ENCODE results near the gene PRKD1. TPM values are rescaled to one million over a fixed set of nuclear protein-coding genes. Genes with fewer than 3 reads are reported as not detected.

The PRKD1 gene
- total RNA-seq, 1 donor from 2014 or later: 6.7 TPM

GRCh38 chr14:29895591-29896083, 32.0 kb downstream of the PRKD1 start:
- TF ChIP-seq, protein P1, sequence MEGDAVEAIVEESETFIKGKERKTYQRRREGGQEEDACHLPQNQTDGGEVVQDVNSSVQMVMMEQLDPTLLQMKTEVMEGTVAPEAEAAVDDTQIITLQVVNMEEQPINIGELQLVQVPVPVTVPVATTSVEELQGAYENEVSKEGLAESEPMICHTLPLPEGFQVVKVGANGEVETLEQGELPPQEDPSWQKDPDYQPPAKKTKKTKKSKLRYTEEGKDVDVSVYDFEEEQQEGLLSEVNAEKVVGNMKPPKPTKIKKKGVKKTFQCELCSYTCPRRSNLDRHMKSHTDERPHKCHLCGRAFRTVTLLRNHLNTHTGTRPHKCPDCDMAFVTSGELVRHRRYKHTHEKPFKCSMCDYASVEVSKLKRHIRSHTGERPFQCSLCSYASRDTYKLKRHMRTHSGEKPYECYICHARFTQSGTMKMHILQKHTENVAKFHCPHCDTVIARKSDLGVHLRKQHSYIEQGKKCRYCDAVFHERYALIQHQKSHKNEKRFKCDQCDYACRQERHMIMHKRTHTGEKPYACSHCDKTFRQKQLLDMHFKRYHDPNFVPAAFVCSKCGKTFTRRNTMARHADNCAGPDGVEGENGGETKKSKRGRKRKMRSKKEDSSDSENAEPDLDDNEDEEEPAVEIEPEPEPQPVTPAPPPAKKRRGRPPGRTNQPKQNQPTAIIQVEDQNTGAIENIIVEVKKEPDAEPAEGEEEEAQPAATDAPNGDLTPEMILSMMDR (IDR thresholded peaks at IDR 0.05): no peak
- ChIA-PET POLR2A (no interaction called here), CTCF (no interaction called here)
- Mint-ChIP-seq H3K36me3 (ENCODE audit: low read depth) (no peaks in the 10 kb centered on the region), H3K4me1 (peaks cover 9% of the 10 kb centered on the region), H3K4me3 (no peak overlapping the region), H3K9me3 (no peaks in the 10 kb centered on the region), H3K27me3 (no peaks in the 10 kb centered on the region), H3K27ac (no peak overlapping the region)
- DNase-seq (no peak), ATAC-seq (ENCODE audit: low read depth) (no peak)
- intact Hi-C loops (cut with micrococcal nuclease): no loop called here

GRCh38 chr14:29893989-29894388, 33.7 kb downstream of the PRKD1 start:
- DNase-seq (no peak), ATAC-seq (ENCODE audit: low read depth) (no peak)
- Mint-ChIP-seq H3K27ac (no peak overlapping the region), H3K4me1 (no peaks in the 10 kb centered on the region), H3K27me3 (no peaks in the 10 kb centered on the region), H3K9me3 (no peaks in the 10 kb centered on the region), H3K4me3 (no peak overlapping the region), H3K36me3 (ENCODE audit: low read depth) (no peaks in the 10 kb centered on the region)
- TF ChIP-seq, protein P1 (IDR thresholded peaks at IDR 0.05): no peak
- intact Hi-C loops (cut with micrococcal nuclease): no loop called here
- POLR2A ChIA-PET: no interaction called here
- CTCF ChIA-PET: no interaction called here

- intact Hi-C loops (cut with micrococcal nuclease): no loop called here
- no peak overlapping the region for H3K27ac Mint-ChIP-seq
- TF ChIP-seq, protein P1 (IDR thresholded peaks at IDR 0.05): no peak
- no peak overlapping the region for H3K4me3 Mint-ChIP-seq
- CTCF ChIA-PET: no interaction called here
- ATAC-seq (ENCODE audit: low read depth) (no peak), DNase-seq (no peak)
- no peaks in the 10 kb centered on the region for H3K36me3 Mint-ChIP-seq (ENCODE audit: low read depth)
- no peaks in the 10 kb centered on the region for H3K9me3 Mint-ChIP-seq
- H3K4me1 Mint-ChIP-seq: no peaks in the 10 kb centered on the region
- no peaks in the 10 kb centered on the region for H3K27me3 Mint-ChIP-seq
- POLR2A ChIA-PET: no interaction called here
Observed at GRCh38 chr14:29892327-29892726, 35.3 kb downstream of the PRKD1 start.

DNA sequence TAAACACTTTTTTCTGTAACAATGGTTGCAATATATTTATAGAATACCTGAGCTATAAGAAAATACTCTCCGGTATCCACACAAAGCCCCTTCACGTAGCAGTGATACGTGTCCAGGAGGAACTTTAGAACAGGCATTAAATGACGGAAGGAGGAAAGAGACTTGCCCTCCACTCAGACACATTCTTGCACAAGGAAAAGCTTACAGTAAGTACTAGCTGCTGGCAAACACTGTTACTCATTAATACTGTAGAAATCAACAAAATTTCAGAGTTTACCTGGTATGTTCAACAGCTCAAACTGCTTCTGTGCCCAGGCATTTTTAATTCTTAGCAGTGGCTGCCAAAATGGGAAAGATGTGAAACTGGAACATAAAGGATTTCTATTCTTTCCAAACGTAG, 41.7 kb downstream of the PRKD1 start:
- Mint-ChIP-seq H3K9me3 (no peaks in the 10 kb centered on the region), H3K27ac (no peak overlapping the region), H3K27me3 (no peaks in the 10 kb centered on the region), H3K4me1 (no peaks in the 10 kb centered on the region), H3K36me3 (ENCODE audit: low read depth) (no peaks in the 10 kb centered on the region), H3K4me3 (no peak overlapping the region)
- intact Hi-C loops (cut with micrococcal nuclease): no loop called here
- DNase-seq (no peak), ATAC-seq (ENCODE audit: low read depth) (no peak)
- ChIA-PET POLR2A (no interaction called here), CTCF (no interaction called here)
- TF ChIP-seq, protein P1 (IDR thresholded peaks at IDR 0.05): no peak

DNA sequence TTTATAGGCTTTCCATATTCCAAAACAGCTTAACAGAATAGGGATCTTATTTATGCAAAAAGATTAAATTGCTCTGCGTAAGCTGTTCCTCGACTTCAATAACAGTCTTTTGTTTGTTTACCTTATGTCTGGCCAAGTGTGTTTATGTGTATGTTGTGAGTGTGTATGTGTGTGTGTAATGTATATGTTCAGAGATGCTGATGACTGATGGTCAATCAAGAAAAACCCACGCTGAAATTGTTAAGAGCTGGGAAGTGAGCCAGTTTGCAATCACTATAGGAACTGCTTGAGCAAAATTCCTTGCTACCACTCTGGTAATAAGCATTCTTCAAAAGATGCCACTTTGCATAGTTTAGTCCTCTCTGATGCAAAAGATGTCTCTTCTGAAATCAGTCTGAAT, 59.6 kb downstream of the PRKD1 start:
- DNase-seq (no peak), ATAC-seq (ENCODE audit: low read depth) (no peak)
- no peaks in the 10 kb centered on the region for H3K27me3 Mint-ChIP-seq
- ChIA-PET CTCF (no interaction called here), POLR2A (no interaction called here)
- H3K4me1 Mint-ChIP-seq: no peaks in the 10 kb centered on the region
- no peak overlapping the region for H3K27ac Mint-ChIP-seq
- TF ChIP-seq, protein P1 (IDR thresholded peaks at IDR 0.05): no peak
- no peaks in the 10 kb centered on the region for H3K36me3 Mint-ChIP-seq (ENCODE audit: low read depth)
- no peak overlapping the region for H3K4me3 Mint-ChIP-seq
- intact Hi-C loops (cut with micrococcal nuclease): no loop called here
- no peaks in the 10 kb centered on the region for H3K9me3 Mint-ChIP-seq

All from activated B cell treated with CpG ODN at 0.5 μM for 24 hours (primary cell).